ENCODE results near the gene APC2.
"Not testable (repeated sequence)": the region's sequence is repeated elsewhere in the genome, so short reads cannot be mapped to it uniquely, and the experiment has no call there.

APC2 gene

GRCh38 chr19:1497578-1498235, 47.8 kb downstream of the APC2 start:
- DNase-seq = no peak

DNA sequence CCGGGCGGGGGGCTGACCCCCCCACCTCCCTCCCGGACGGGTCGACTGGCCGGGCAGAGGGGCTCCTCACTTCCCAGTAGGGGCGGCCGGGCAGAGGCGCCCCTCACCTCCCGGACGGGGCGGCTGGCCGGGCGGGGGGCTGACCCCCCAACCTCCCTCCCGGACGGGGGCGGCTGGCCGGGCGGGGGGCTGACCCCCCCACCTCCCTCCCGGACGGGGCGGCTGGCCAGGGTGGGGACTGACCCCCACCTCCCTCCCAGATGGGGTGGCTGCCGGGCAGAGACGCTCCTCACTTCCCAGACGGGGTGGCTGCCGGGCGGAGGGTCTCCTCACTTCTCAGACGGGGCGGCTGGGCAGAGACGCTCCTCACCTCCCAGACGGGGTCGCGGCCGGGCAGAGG, 49.3 kb downstream of the APC2 start:
- ATAC-seq, DNase-seq: not testable (repeated sequence)

More at GRCh38 chr19:1497578-1498235, 47.8 kb downstream of the APC2 start:
- ATAC-seq = no peak

- no peak for DNase-seq
- no peak for ATAC-seq
Observed at GRCh38 chr19:1501200-1501595, 51.3 kb downstream of the APC2 start.

- DNase-seq (no peak), ATAC-seq (no peak)
Observed at GRCh38 chr19:1502433-1503088, 52.6 kb downstream of the APC2 start.

DNA sequence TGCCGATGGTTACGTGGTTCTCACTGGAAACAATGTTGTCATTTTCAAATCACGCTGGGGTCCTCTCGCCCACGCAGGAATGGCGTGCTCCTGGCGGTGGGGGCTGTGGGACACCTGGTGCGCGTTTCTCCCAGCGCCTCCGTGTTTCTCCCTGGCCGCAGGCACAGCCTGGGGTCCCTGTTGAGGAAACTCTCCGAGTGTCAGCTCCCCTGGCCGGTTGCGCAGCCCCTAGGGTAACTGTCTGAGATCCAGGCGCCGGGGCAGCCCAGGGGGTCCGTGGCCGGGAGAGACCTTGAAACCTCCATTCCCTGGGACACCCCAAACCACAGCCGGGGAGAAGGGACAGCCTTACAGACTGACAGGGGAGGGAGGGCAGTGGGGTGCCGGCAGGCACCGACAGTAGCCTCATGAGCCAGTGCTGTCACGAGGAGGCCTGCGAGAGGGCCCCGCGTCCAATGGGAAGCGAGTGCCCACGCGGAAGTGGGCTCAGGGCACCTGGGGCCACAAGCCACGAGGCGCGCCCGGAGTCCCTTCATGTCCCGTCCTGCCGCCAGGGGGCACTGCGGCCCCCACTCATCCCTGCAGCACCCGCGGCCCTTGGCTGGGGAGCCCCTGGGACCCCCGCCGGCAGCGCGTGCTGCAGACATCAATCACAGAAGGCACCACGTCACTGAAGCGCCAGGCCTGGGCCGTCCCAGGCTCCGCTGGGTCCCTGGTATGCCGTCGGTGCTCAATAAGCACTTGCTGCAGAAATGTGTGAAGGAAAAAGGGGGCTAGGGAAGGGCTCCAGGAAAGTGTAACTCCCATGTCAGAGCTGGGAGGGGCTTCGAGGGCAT, 53.4 kb downstream of the APC2 start:
- peak; percentile 58 for ATAC-seq
- peak; percentile 83 for DNase-seq

- no peak for DNase-seq
- ATAC-seq = no peak
Observed at GRCh38 chr19:1503925-1504773, 54.2 kb downstream of the APC2 start.

DNA sequence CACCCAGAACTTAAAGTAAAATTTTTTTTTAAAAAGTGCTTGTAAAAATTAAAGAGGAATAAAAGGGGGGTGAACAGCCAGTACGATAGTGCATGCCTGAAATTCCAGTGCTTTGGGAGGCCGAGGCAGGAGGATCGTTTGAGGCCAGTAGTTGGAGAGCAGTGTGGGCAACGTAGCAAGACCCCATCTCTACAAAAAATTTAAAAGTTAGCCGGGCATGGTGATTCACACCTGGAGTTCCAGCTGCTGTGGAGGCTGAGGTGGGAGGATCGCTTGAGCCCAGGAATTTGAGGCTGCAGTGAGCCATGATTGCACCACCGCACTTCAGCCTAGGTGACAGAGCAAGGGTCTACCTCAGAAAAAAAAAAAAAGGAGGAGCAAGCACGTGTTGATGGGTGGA, 55.1 kb downstream of the APC2 start:
- DNase-seq (no peak), ATAC-seq (no peak)

- no peak for ATAC-seq
- DNase-seq = no peak
Observed at GRCh38 chr19:1505991-1506881, 56.3 kb downstream of the APC2 start.

DNA sequence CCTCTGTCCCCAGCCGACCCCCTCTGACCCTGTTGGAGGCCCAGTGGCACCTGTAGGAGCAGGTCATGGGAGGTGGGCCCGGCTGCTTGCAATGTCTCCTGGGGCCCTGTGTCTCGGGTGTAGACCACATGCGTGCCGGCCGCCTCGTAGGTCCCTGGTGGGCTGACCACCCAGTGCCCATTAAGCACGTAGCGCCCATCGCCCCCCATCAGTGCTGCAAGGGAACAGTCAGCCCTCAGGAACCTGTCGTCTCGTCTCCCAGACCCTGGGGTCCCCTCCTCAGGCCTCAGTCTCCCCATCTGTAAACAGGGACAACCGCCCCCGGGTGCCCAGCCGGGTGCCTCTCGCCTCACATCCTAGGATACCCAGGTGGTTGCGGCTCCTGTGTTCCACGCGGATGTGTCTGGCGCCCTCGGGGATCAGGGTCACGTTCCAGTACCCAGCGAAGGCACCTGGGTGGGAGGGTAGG, 57.3 kb downstream of the APC2 start:
- ATAC-seq = no peak
- DNase-seq = no peak

GRCh38 chr19:1507763-1508506, 58.0 kb downstream of the APC2 start:
- DNase-seq (peak; percentile 88), ATAC-seq (peak; percentile 83)

- no peak for DNase-seq
- no peak for ATAC-seq
Observed at GRCh38 chr19:1508507-1508856, 58.6 kb downstream of the APC2 start.

GRCh38 chr19:1509602-1510441, 59.9 kb downstream of the APC2 start:
- ATAC-seq (no peak), DNase-seq (no peak)

GRCh38 chr19:1510442-1510806, 60.5 kb downstream of the APC2 start:
- ATAC-seq = no peak

DNA sequence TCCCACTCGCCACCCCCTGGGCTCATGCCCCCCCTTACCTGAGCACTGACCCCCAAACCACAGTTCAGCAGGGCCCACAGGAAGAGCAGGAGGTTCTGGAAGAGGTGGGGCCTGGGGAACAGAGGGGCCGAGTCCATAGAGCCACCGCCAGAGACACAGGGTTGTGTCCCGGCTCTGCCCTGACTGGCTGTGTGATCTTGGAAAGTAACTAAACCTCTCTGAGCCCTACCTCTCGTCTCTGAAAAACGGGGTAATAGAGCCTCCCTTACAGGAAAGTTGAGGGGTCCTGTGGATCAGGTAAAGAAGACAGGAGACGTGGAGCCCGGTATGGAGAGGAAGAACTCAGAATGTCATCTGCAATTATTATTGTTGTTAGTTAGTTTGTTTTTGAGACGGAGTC, 60.9 kb downstream of the APC2 start:
- no peak for ATAC-seq
- no peak for DNase-seq

More at GRCh38 chr19:1510442-1510806, 60.5 kb downstream of the APC2 start:
- DNase-seq = no peak

DNA sequence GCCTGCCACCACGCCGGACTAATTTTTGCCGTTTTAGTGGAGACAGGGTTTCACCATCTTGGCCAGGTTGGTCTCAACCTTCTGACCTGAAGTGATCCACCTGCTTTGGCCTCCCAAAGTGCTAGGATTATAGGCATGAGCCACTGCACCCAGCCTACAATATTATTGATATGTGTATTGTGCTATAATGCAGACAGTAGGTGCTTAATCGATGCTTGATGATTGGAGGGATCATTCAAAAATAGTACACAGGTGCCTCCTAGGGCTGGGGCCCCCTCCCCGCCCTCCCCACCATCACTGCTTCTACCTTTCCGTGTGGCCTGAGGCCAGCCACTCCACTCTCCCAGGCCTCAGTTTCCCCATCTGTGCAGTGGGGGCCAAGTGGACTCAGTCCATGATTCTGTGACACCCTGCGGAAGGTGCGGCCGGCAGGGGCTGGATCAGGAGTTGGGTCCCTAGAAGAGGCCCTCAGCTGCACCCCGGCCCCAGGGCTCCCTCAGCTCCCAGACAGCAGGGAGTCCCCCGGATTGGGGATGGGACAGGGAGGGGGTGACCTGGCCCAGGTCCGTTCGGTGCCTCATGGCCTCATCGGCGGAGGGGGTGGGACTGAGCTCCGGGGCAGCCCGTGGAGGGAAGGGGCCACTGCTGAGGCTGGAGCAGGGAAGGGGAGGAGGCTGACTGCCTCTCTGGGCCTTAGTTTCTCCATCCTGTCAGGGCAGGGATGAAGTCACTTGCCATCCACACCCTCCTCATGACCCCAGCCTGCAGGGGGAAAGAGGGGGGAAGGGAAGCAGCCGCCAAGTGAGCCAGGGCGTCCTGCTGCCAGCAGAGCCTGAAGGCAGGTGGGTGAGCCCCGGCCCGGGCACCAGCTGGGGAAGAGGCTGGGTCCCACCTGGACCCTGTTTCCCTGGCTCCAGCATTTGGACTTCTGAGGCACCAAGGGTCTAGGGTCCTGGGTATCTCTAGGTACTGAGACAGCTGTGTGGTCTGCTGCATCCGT, 61.7 kb downstream of the APC2 start:
- ATAC-seq (no peak), DNase-seq (no peak)

GRCh38 chr19:1512671-1513498, 63.0 kb downstream of the APC2 start, which contains the start of gene ADAMTSL5:
ADAMTSL5 (minus strand) TSS chr19:1513019; CDS start chr19:1510943, 2,076 bp downstream.
- peak; percentile 88 for ATAC-seq
- peak; percentile 85 for DNase-seq
